Measurements from ENCODE around the gene SMARCB1. TPM values are rescaled to one million over a fixed set of nuclear protein-coding genes. Genes with fewer than 3 reads are reported as not detected.

SMARCB1 gene
- total RNA-seq, 1 donor from 2014 or later: 25.7 TPM

GRCh38 chr22:23874871-23875270, 88.1 kb downstream of the SMARCB1 start:
- ATAC-seq (no peak), DNase-seq (ENCODE audit: low spot score) (no peak)

- no peak for ATAC-seq
Observed at GRCh38 chr22:23875801-23876200, 89.0 kb downstream of the SMARCB1 start.

GRCh38 chr22:23877566-23877965, 90.8 kb downstream of the SMARCB1 start:
- no peak for DNase-seq (ENCODE audit: low spot score)
- no peak for ATAC-seq

More at GRCh38 chr22:23875801-23876200, 89.0 kb downstream of the SMARCB1 start:
- no peak for DNase-seq (ENCODE audit: low spot score)

- ATAC-seq: no peak
- DNase-seq (ENCODE audit: low spot score): no peak
Observed at GRCh38 chr22:23878219-23878618, 91.5 kb downstream of the SMARCB1 start.

- ATAC-seq (no peak), DNase-seq (ENCODE audit: low spot score) (no peak)
Observed at GRCh38 chr22:23882370-23882769, 95.6 kb downstream of the SMARCB1 start.

- ATAC-seq (no peak), DNase-seq (ENCODE audit: low spot score) (no peak)
Observed at GRCh38 chr22:23883658-23884057, 96.9 kb downstream of the SMARCB1 start.

GRCh38 chr22:23884140-23884539, 97.4 kb downstream of the SMARCB1 start:
- no peak for DNase-seq (ENCODE audit: low spot score)
- no peak for ATAC-seq

Other genes starting within 250 kb of the SMARCB1 start
- gene IGLL1, start 206.7 kb upstream of the SMARCB1 start, total RNA-seq: not detected
- 0.18 TPM for gene DRICH1, start 154.6 kb upstream of the SMARCB1 start, total RNA-seq
- not detected for gene RGL4, start 96.0 kb upstream of the SMARCB1 start, total RNA-seq
- 0.96 TPM for gene ZNF70, start 35.9 kb upstream of the SMARCB1 start, total RNA-seq
- gene VPREB3, start 32.5 kb upstream of the SMARCB1 start, total RNA-seq: 0.40 TPM
- not detected for gene C22orf15, start 24.0 kb upstream of the SMARCB1 start, total RNA-seq
- 320 TPM for gene CHCHD10, start 19.0 kb upstream of the SMARCB1 start, total RNA-seq
- 0.38 TPM for gene MMP11, start 14.1 kb upstream of the SMARCB1 start, total RNA-seq
- gene DERL3, start 52.0 kb downstream of the SMARCB1 start, total RNA-seq: 4.7 TPM
- 6.8 TPM for gene SLC2A11, start 70.9 kb downstream of the SMARCB1 start, total RNA-seq
- gene MIF, start 107.4 kb downstream of the SMARCB1 start, total RNA-seq: 81.5 TPM
- gene GSTT2B, start 174.2 kb downstream of the SMARCB1 start, total RNA-seq: 2.9 TPM
- not detected for gene DDTL, start 179.9 kb downstream of the SMARCB1 start, total RNA-seq
- gene DDT, start 187.5 kb downstream of the SMARCB1 start, total RNA-seq: 366 TPM
- gene GSTT2, start 193.2 kb downstream of the SMARCB1 start, total RNA-seq: not detected
- not detected for gene GSTT4, start 218.5 kb downstream of the SMARCB1 start, total RNA-seq
- gene CABIN1, start 224.3 kb downstream of the SMARCB1 start, total RNA-seq: 22.4 TPM

Measured in left lobe of liver (tissue), 2 donors.